B cell (primary cell): ENCODE results near the gene CABCOCO1. TPM values are rescaled to one million over a fixed set of nuclear protein-coding genes. Genes with fewer than 3 reads are reported as not detected.

Experiments
- ATAC-seq: fragments of 200-7000 bp; cut with Tn5 transposase; one replicate; pipeline ENCODE4 v1.10.0; 2021; ENCODE audit warnings: low read depth, mild to moderate bottlenecking, moderate number of reproducible peaks, moderate library complexity
- CTCF ChIA-PET: fragments of 350-600 bp; sonication (Branson Sonifier 250); formaldehyde crosslinking; loops from one replicate; lab custom pipeline; 2021; ENCODE audit warnings: antibody characterized with exemption, inconsistent platforms; lab: Charles Lee
- POLR2A ChIA-PET: fragments of 350-600 bp; sonication (Branson Sonifier 250); formaldehyde crosslinking; loops from one replicate; lab custom pipeline; 2021; ENCODE audit warnings: antibody characterized with exemption; lab: Charles Lee
- DNase-seq: peaks from one replicate; pipeline ENCODE4 v3.0.0; 2013
- H2AFZ ChIP-seq: 2 replicates; pipeline ENCODE4 v1.6.1; 2012; ENCODE audit warnings: mild to moderate bottlenecking, low read depth, low read length; ENCODE audit not compliant: insufficient read depth, poor library complexity, severe bottlenecking
- H3K27ac ChIP-seq, 2 donors: 1 replicate in 1 of 2; 2 replicates in 1 of 2; pipeline ENCODE4 v1.5.1; 2012 to 2013; ENCODE audit warnings: low read length in 2 of 2, mild to moderate bottlenecking in 2 of 2, moderate library complexity in 1 of 2
- H3K27me3 ChIP-seq, 4 experiments: fragments of 200-600 bp in 1 of 4; sonication (generic) in 1 of 4; replicated peaks in 1 of 4; 1 replicate in 2 of 4; 2 replicates in 2 of 4; pipeline versions ENCODE4 v1.6.1 to v1.7.0; 2013 to 2016; ENCODE audit warnings: low read length in 3 of 4, mild to moderate bottlenecking in 2 of 4, mixed read lengths in 1 of 4, moderate library complexity in 1 of 4; ENCODE audit not compliant: insufficient read depth in 4 of 4, control insufficient read depth in 3 of 4; ENCODE audit errors: control extremely low read depth in 1 of 4
- H3K36me3 ChIP-seq, 2 experiments: replicated peaks in 1 of 2; 1 replicate in 1 of 2; 2 replicates in 1 of 2; pipeline versions ENCODE4 v1.6.1 to v1.7.1; 2013; ENCODE audit warnings: low read length in 1 of 2; ENCODE audit not compliant: insufficient read depth in 2 of 2, control insufficient read depth in 1 of 2; ENCODE audit errors: control extremely low read depth in 1 of 2, extremely low read depth in 1 of 2
- H3K4me1 ChIP-seq, 2 donors: fragments of 200-600 bp in 1 of 2; sonication (generic) in 1 of 2; 1 replicate in 1 of 2; 2 replicates in 1 of 2; pipeline versions ENCODE4 v1.5.1 to v1.6.1; 2013 to 2017; ENCODE audit warnings: low read length in 2 of 2; ENCODE audit not compliant: control insufficient read depth in 2 of 2, insufficient read depth in 2 of 2
- H3K4me2 ChIP-seq: replicated peaks from 2 replicates; pipeline ENCODE3; 2012; ENCODE audit warnings: mild to moderate bottlenecking, low read depth, low read length; ENCODE audit not compliant: poor library complexity, severe bottlenecking
- H3K4me3 ChIP-seq, 5 experiments: fragments of 200-600 bp in 1 of 5; sonication (generic) in 1 of 5; 1 replicate in 3 of 5; 2 replicates in 2 of 5; pipeline versions ENCODE4 v1.5.1 to v1.7.0; 2011 to 2016; ENCODE audit warnings: low read length in 4 of 5, mild to moderate bottlenecking in 4 of 5, low read depth in 2 of 5, control low read depth in 1 of 5, moderate library complexity in 1 of 5; ENCODE audit not compliant: insufficient read depth in 1 of 5; ENCODE audit errors: control extremely low read depth in 1 of 5, extremely low read depth in 1 of 5
- H3K79me2 ChIP-seq: fragments of 200-600 bp; sonication (generic); one replicate; pipeline ENCODE4 v1.6.0; 2016; ENCODE audit warnings: low read length; ENCODE audit not compliant: control insufficient read depth, insufficient read depth
- H3K9ac ChIP-seq: fragments of 200-600 bp; sonication (generic); 2 replicates; pipeline ENCODE4 v1.6.1; 2017; ENCODE audit warnings: mild to moderate bottlenecking, low read length, moderate library complexity
- H3K9me3 ChIP-seq, 3 donors: one replicate each; pipeline versions ENCODE4 v1.6.1 to v1.7.1; 2013; ENCODE audit warnings: low read length in 2 of 3; ENCODE audit not compliant: control insufficient read depth in 2 of 3, insufficient read depth in 1 of 3; ENCODE audit errors: control extremely low read depth in 1 of 3
- H4K20me1 ChIP-seq: 2 replicates; pipeline ENCODE4 v1.6.0; 2012; ENCODE audit warnings: mild to moderate bottlenecking, low read length; ENCODE audit not compliant: insufficient read depth, control insufficient read depth, poor library complexity, severe bottlenecking
- H3K27ac Mint-ChIP-seq: one replicate; pipeline ENCODE4 v1.8.0; 2021; ENCODE audit warnings: mixed read lengths
- H3K27me3 Mint-ChIP-seq: one replicate; pipeline ENCODE4 v1.8.0; 2021; ENCODE audit warnings: mixed read lengths
- H3K4me1 Mint-ChIP-seq: one replicate; pipeline ENCODE4 v1.8.0; 2021; ENCODE audit warnings: mixed read lengths
- H3K4me3 Mint-ChIP-seq: one replicate; pipeline ENCODE4 v1.8.0; 2021; ENCODE audit warnings: mixed read lengths
- H3K9me3 Mint-ChIP-seq: one replicate; pipeline ENCODE4 v1.8.0; 2022; ENCODE audit warnings: mixed read lengths; ENCODE audit not compliant: insufficient read depth
- CTCF ChIP-seq: fragments of 200-600 bp; IDR thresholded peaks from one replicate; pipeline ENCODE4 v1.8.0; 2022; ENCODE audit warnings: antibody characterized with exemption, mild to moderate bottlenecking
- EZH2 ChIP-seq: IDR thresholded peaks from 2 replicates; pipeline ENCODE4 v1.6.1; 2012; ENCODE audit warnings: borderline replicate concordance, low read depth, mild to moderate bottlenecking, moderate library complexity, low read length; ENCODE audit not compliant: insufficient read depth, poor library complexity, severe bottlenecking
- WGBS: methylation state at CpG from one replicate; pipeline ENCODE4 v1.1.5; 2013; ENCODE audit warnings: missing lambda C conversion rate; ENCODE audit not compliant: insufficient coverage; 5-methylcytosine and 5-hydroxymethylcytosine counted together
- intact Hi-C: fragments of 100-400 bp; cut with micrococcal nuclease; formaldehyde crosslinking; loops from one replicate; pipeline ENCODE4 v1.10.0; 2022
- polyA plus RNA-seq: library from polyadenylated mRNA; depleted of rRNA; stranded (reverse); fragments of >200 nt; gene quantifications from 2 replicates; pipeline ENCODE4 v1.2.3, GENCODE V29; 2012
- total RNA-seq, 2 donors: library from RNA; stranded (reverse); fragments of 120-200 nt in 1 of 2; gene quantifications; 1 replicate in 1 of 2; 2 replicates in 1 of 2; pipeline versions ENCODE4 v1.2.3 to v1.2.4, GENCODE V29; 2013 to 2022

CABCOCO1 gene
- total and polyA plus RNA-seq, 2 donors (not counting 1 experiment from before 2014, with no cell fraction given), result not detected

GRCh38 chr10:61757525-61758397 is 95.0 kb downstream of the CABCOCO1 start:
- H3K27me3 Mint-ChIP-seq, result no peaks in the 10 kb centered on the region
- no peak overlapping the region for H3K27ac Mint-ChIP-seq
- Histone ChIP-seq H3K9me3 (no peaks in the 10 kb centered on the region), H3K4me3 (no peak overlapping the region), H3K27me3 (no peaks in the 10 kb centered on the region), H3K4me2 (no peak overlapping the region), H3K36me3 (no peaks in the 10 kb centered on the region), H4K20me1 (no peaks in the 10 kb centered on the region), H3K27ac (no peak overlapping the region), H3K79me2 (no peaks in the 10 kb centered on the region), H3K9ac (no peak overlapping the region), H3K4me1 (peaks cover under 1% of the 10 kb centered on the region in 2 donors), H2AFZ (no peak overlapping the region)
- ATAC-seq (no peak), DNase-seq (no peak)
- ChIA-PET CTCF (interaction anchor here (0.7 to 1.7 kb wide), 2 partner anchors 21 to 1963 kb away, joined by 3 to 4 read pairs; no protein-coding TSS in a partner anchor), POLR2A (no interaction called here)
- no peak for TF ChIP-seq EZH2
- TF ChIP-seq CTCF, result no peak
- H3K4me1 Mint-ChIP-seq, result peaks cover 8% of the 10 kb centered on the region
- intact Hi-C loops, result loop anchor here (10.0 kb wide), 2 partner anchors 297 to 327 kb away; no protein-coding TSS in a partner anchor
- no peak overlapping the region for H3K4me3 Mint-ChIP-seq
- H3K9me3 Mint-ChIP-seq, result no peaks in the 10 kb centered on the region
- 83% methylated on average over 1 of the region's 2 CpGs for WGBS

- Histone ChIP-seq H3K27me3 (no peaks in the 10 kb centered on the region), H3K4me1 (no peaks in the 10 kb centered on the region), H3K36me3 (no peaks in the 10 kb centered on the region), H4K20me1 (no peaks in the 10 kb centered on the region), H3K27ac (no peak overlapping the region), H3K9ac (no peak overlapping the region), H2AFZ (no peak overlapping the region), H3K9me3 (no peaks in the 10 kb centered on the region), H3K4me2 (no peak overlapping the region), H3K4me3 (no peak overlapping the region), H3K79me2 (no peaks in the 10 kb centered on the region)
- H3K27ac Mint-ChIP-seq, result no peak overlapping the region
- ChIA-PET CTCF (interaction anchor here (1.7 kb wide), 1 partner anchor 22 kb away, joined by 3 read pairs; no protein-coding TSS in a partner anchor), POLR2A (no interaction called here)
- H3K4me3 Mint-ChIP-seq, result no peak overlapping the region
- H3K4me1 Mint-ChIP-seq, result peaks cover 6% of the 10 kb centered on the region
- WGBS, result no CpG with 5 or more reads among the region's 3 CpGs
- H3K9me3 Mint-ChIP-seq, result no peaks in the 10 kb centered on the region
- intact Hi-C loops, result loop anchor here (10.0 kb wide), 2 partner anchors 296 to 326 kb away; no protein-coding TSS in a partner anchor
- no peak for TF ChIP-seq EZH2
- TF ChIP-seq CTCF, result no peak
- DNase-seq (no peak), ATAC-seq (no peak)
- no peaks in the 10 kb centered on the region for H3K27me3 Mint-ChIP-seq
Measured at GRCh38 chr10:61758433-61758832, 95.7 kb downstream of the CABCOCO1 start.
